ENCODE measurements around the gene PTPRK. TPM values are rescaled to one million over a fixed set of nuclear protein-coding genes. Genes with fewer than 3 reads are reported as not detected.

PTPRK gene
- total and polyA plus RNA-seq, 10 of the 15 experiments (the other 5 are each of a cell fraction or from before 2014, with no cell fraction given), result 0.23 to 1.9 (median 0.55) TPM

DNA sequence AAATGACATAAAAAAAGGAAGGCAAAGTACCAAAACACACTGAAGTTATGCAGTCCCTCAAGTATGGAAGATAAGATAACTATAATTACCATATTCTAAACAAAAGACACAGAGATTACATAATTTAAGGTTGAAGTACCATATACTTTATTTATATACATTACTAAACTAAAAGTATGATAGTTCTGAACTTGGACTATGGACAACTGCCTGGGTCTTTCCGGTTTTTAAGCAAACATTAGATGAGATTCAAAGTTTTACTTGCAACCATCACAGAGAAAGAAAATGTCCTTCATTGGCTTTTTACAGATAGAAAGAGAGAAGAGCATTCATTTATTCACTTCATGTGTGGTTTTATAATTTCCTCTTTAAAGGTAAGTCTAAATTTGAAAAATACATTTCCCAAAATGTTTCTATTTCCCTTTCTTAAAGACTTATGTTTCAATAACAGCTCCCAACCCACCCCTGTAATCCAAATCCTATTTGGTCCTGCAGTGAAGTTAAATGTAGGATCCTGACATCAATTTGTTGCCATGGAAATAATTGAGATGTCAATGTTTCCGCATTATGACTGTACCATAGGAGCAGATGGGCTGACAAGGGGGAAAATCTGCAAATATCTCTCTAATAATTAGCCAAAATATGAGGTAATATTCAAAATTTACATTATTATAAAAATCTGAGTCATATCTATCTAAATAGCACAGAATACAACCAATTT is 63.7 kb downstream of the PTPRK start:
- Histone ChIP-seq H3K9me3 (replicated peaks; ENCODE audit: control insufficient read depth, insufficient read depth, low read length) (no peaks in the 10 kb centered on the region), H3K79me2 (ENCODE audit: control insufficient read depth, insufficient read depth, low read length) (no peaks in the 10 kb centered on the region), H3K27me3 (replicated peaks in 1 of 2; ENCODE audit: control insufficient read depth in 2 of 2, insufficient read depth in 2 of 2, low read length in 1 of 2) (no peaks in the 10 kb centered on the region), H2AFZ (ENCODE audit: control insufficient read depth, low read depth, low read length) (no peak overlapping the region), H3K4me2 (ENCODE audit: control insufficient read depth, insufficient read depth) (no peak overlapping the region), H3K4me1 (ENCODE audit: control insufficient read depth, insufficient read depth, low read length) (no peaks in the 10 kb centered on the region), H3K9ac (ENCODE audit: control insufficient read depth, insufficient read depth, low read length) (no peak overlapping the region), H3K4me3 (no peak overlapping the region), H4K20me1 (ENCODE audit: control insufficient read depth, insufficient read depth) (no peaks in the 10 kb centered on the region), H3K27ac (ENCODE audit: control insufficient read depth, insufficient read depth) (no peak overlapping the region), H3K36me3 (ENCODE audit: control insufficient read depth in 2 of 2, insufficient read depth in 2 of 2, low read length in 1 of 2) (no peaks in the 10 kb centered on the region)
- intact Hi-C loops (cut with micrococcal nuclease; ENCODE audit: unreplicated experiment) (no loop called here), in situ Hi-C loops (cut with MboI) (no loop called here)
- RAD21 ChIA-PET (ENCODE audit: unreplicated experiment), result no interaction called here
- TF ChIP-seq KDM1A (IDR thresholded peaks at IDR 0.05; ENCODE audit: borderline replicate concordance) (no peak), MYB (IDR thresholded peaks at IDR 0.05; ENCODE audit: borderline replicate concordance, low read depth, low read length) (no peak)
- TF ChIP-seq, protein P1, sequence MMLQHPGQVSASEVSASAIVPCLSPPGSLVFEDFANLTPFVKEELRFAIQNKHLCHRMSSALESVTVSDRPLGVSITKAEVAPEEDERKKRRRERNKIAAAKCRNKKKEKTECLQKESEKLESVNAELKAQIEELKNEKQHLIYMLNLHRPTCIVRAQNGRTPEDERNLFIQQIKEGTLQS (IDR thresholded peaks at IDR 0.05; ENCODE audit: borderline replicate concordance, extremely low read depth, low read depth, low read length), result no peak
- TF ChIP-seq, protein P2, sequence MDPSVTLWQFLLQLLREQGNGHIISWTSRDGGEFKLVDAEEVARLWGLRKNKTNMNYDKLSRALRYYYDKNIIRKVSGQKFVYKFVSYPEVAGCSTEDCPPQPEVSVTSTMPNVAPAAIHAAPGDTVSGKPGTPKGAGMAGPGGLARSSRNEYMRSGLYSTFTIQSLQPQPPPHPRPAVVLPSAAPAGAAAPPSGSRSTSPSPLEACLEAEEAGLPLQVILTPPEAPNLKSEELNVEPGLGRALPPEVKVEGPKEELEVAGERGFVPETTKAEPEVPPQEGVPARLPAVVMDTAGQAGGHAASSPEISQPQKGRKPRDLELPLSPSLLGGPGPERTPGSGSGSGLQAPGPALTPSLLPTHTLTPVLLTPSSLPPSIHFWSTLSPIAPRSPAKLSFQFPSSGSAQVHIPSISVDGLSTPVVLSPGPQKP (IDR thresholded peaks at IDR 0.05; ENCODE audit: low read depth, low read length), result no peak
- WGBS (ENCODE audit: insufficient coverage, insufficient replicate concordance, low lambda C conversion rate, missing lambda C conversion rate), result 14% methylated on average over 2 of the region's 2 CpGs
- DNase-seq (ENCODE audit: low read depth, low spot score), result no peak
- CTCF ChIA-PET, result no interaction called here
- POLR2A ChIA-PET, result no interaction called here
- SMC1A ChIA-PET (ENCODE audit: uncharacterized antibody, unreplicated experiment), result no interaction called here
- ATAC-seq, result no peak
- FAIRE-seq, result no peak
- no TSS peak for BruUV-seq (replicated peaks)

DNA sequence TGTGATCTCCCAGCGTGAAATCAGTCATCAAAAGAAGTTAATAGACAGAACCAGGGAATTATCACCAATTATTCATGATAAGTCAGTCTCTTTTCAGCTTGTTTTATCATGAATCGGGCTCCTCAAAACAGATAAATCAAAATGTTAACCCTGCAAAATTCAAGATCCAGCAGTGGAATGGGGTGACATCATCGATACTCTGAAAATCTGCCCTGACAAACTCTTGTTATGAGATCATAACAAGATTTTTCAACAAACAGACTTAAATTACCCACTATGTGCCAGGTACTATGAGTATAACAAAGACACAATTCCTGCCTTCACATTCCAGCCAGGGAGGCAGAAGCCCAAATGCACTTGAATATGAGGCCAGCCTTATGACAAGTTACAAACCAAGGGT is 64.4 kb downstream of the PTPRK start:
- CTCF ChIA-PET, result no interaction called here

More for the DNA sequence above, 64.4 kb downstream of the PTPRK start:
- no peaks in the 10 kb centered on the region for H3K4me1 ChIP-seq (ENCODE audit: control insufficient read depth, insufficient read depth, low read length)
- FAIRE-seq, result no peak
- H3K27me3 ChIP-seq (replicated peaks in 1 of 2; ENCODE audit: control insufficient read depth in 2 of 2, insufficient read depth in 2 of 2, low read length in 1 of 2), result no peaks in the 10 kb centered on the region
- no TSS peak for BruUV-seq (replicated peaks)
- WGBS (ENCODE audit: insufficient coverage, insufficient replicate concordance, low lambda C conversion rate, missing lambda C conversion rate), result 0% methylated on average over 3 of the region's 3 CpGs
- TF ChIP-seq ZNF274 (IDR thresholded peaks at IDR 0.05; ENCODE audit: insufficient read depth, insufficient read length) (no peak), ATF7 (IDR thresholded peaks at IDR 0.05; ENCODE audit: low read depth) (0 out of 2 replicates have a peak, but pooled peaks have one; percentile 14), SMAD5 (IDR thresholded peaks at IDR 0.05; ENCODE audit: low read depth) (no peak)
- H4K20me1 ChIP-seq (ENCODE audit: control insufficient read depth, insufficient read depth), result no peaks in the 10 kb centered on the region
- no peak overlapping the region for H3K9ac ChIP-seq (ENCODE audit: control insufficient read depth, insufficient read depth, low read length)
- POLR2A ChIA-PET, result no interaction called here
- H3K4me2 ChIP-seq (ENCODE audit: control insufficient read depth, insufficient read depth), result no peak overlapping the region
- H3K9me3 ChIP-seq (replicated peaks; ENCODE audit: control insufficient read depth, insufficient read depth, low read length), result no peaks in the 10 kb centered on the region
- DNase-seq (ENCODE audit: low read depth, low spot score), result no peak
- no peak overlapping the region for H2AFZ ChIP-seq (ENCODE audit: control insufficient read depth, low read depth, low read length)
- ATAC-seq, result no peak
- no peaks in the 10 kb centered on the region for H3K79me2 ChIP-seq (ENCODE audit: control insufficient read depth, insufficient read depth, low read length)
- SMC1A ChIA-PET (ENCODE audit: uncharacterized antibody, unreplicated experiment), result no interaction called here
- intact Hi-C loops (cut with micrococcal nuclease; ENCODE audit: unreplicated experiment) (no loop called here), in situ Hi-C loops (cut with MboI) (no loop called here)
- H3K36me3 ChIP-seq (ENCODE audit: control insufficient read depth in 2 of 2, insufficient read depth in 2 of 2, low read length in 1 of 2), result no peaks in the 10 kb centered on the region
- no peak overlapping the region for H3K4me3 ChIP-seq
- no peak overlapping the region for H3K27ac ChIP-seq (ENCODE audit: control insufficient read depth, insufficient read depth)
- RAD21 ChIA-PET (ENCODE audit: unreplicated experiment), result no interaction called here

Data from GM12878 (cell line).